MG63 (cell line): Measurements from ENCODE around the gene NHLH2. TPM values are rescaled to one million over a fixed set of nuclear protein-coding genes. Genes with fewer than 3 reads are reported as not detected.

ENCODE experiments used
- DNase-seq: peaks from one replicate; pipeline ENCODE4 v3.0.0-alpha.2; 2020
- H3K27me3 ChIP-seq: fragments of 250-450 bp; sonication (Bioruptor Pico); 2 replicates; pipeline ENCODE4 v1.5.1; 2020; ENCODE audit warnings: mild to moderate bottlenecking, moderate library complexity
- H3K36me3 ChIP-seq: fragments of 250-450 bp; sonication (Bioruptor Pico); 2 replicates; pipeline ENCODE4 v1.5.1; 2020; ENCODE audit warnings: mild to moderate bottlenecking, moderate library complexity
- H3K4me3 ChIP-seq: fragments of 250-450 bp; sonication (Bioruptor Pico); 2 replicates; pipeline ENCODE4 v1.5.1; 2020; ENCODE audit warnings: mild to moderate bottlenecking, moderate library complexity
- H3K9me3 ChIP-seq: fragments of 250-450 bp; sonication (Bioruptor Pico); 2 replicates; pipeline ENCODE4 v1.5.1; 2020; ENCODE audit warnings: mild to moderate bottlenecking, moderate library complexity
- total RNA-seq: library from RNA; depleted of rRNA; stranded (reverse); fragments of >200 nt; shearing (Covaris generic); gene quantifications from 2 replicates; pipeline ENCODE4 v1.2.3, GENCODE V29; 2014; ENCODE audit warnings: low replicate concordance

The NHLH2 gene
- total RNA-seq, 1 experiment from 2014 or later: not detected

GRCh38 chr1:115815694-115816093 lies 25.2 kb downstream of the NHLH2 start:
- H3K27me3 ChIP-seq: no peaks in the 10 kb centered on the region
- DNase-seq: no peak
- H3K36me3 ChIP-seq: no peaks in the 10 kb centered on the region
- H3K4me3 ChIP-seq: no peak overlapping the region
- no peaks in the 10 kb centered on the region for H3K9me3 ChIP-seq

- DNase-seq: peak; percentile 34
- H3K36me3 ChIP-seq: no peaks in the 10 kb centered on the region
- no peaks in the 10 kb centered on the region for H3K27me3 ChIP-seq
- H3K4me3 ChIP-seq: no peak overlapping the region
- H3K9me3 ChIP-seq: no peaks in the 10 kb centered on the region
These were observed 26.1 kb downstream of the NHLH2 start for GRCh38 chr1:115814685-115815398.

- no peaks in the 10 kb centered on the region for H3K27me3 ChIP-seq
- no peak overlapping the region for H3K4me3 ChIP-seq
- no peak for DNase-seq
- H3K36me3 ChIP-seq: no peaks in the 10 kb centered on the region
- H3K9me3 ChIP-seq: no peaks in the 10 kb centered on the region
These were observed 27.2 kb downstream of the NHLH2 start for GRCh38 chr1:115813727-115814126.

- Histone ChIP-seq H3K27me3 (no peaks in the 10 kb centered on the region), H3K36me3 (no peaks in the 10 kb centered on the region), H3K9me3 (no peaks in the 10 kb centered on the region), H3K4me3 (no peak overlapping the region)
- DNase-seq: no peak
These were observed 29.6 kb downstream of the NHLH2 start for GRCh38 chr1:115811140-115811828.

- Histone ChIP-seq H3K4me3 (no peak overlapping the region), H3K36me3 (no peaks in the 10 kb centered on the region), H3K9me3 (no peaks in the 10 kb centered on the region), H3K27me3 (no peaks in the 10 kb centered on the region)
- DNase-seq: no peak
These were observed 30.3 kb downstream of the NHLH2 start for GRCh38 chr1:115810609-115811008.

GRCh38 chr1:115809847-115810246 lies 31.1 kb downstream of the NHLH2 start:
- Histone ChIP-seq H3K4me3 (no peak overlapping the region), H3K36me3 (no peaks in the 10 kb centered on the region), H3K27me3 (no peaks in the 10 kb centered on the region), H3K9me3 (no peaks in the 10 kb centered on the region)
- no peak for DNase-seq

GRCh38 chr1:115809076-115809475 lies 31.9 kb downstream of the NHLH2 start:
- no peaks in the 10 kb centered on the region for H3K27me3 ChIP-seq
- H3K36me3 ChIP-seq: no peaks in the 10 kb centered on the region
- H3K4me3 ChIP-seq: no peak overlapping the region
- DNase-seq: no peak
- no peaks in the 10 kb centered on the region for H3K9me3 ChIP-seq

- peak; percentile 33 for DNase-seq
- Histone ChIP-seq H3K27me3 (no peaks in the 10 kb centered on the region), H3K9me3 (no peaks in the 10 kb centered on the region), H3K4me3 (no peak overlapping the region), H3K36me3 (no peaks in the 10 kb centered on the region)
These were observed 33.2 kb downstream of the NHLH2 start for GRCh38 chr1:115807723-115808122.

GRCh38 chr1:115805597-115805996 lies 35.3 kb downstream of the NHLH2 start:
- H3K4me3 ChIP-seq: no peak overlapping the region
- H3K36me3 ChIP-seq: no peaks in the 10 kb centered on the region
- no peak for DNase-seq
- no peaks in the 10 kb centered on the region for H3K9me3 ChIP-seq
- no peaks in the 10 kb centered on the region for H3K27me3 ChIP-seq

GRCh38 chr1:115802416-115802815 lies 38.5 kb downstream of the NHLH2 start:
- H3K4me3 ChIP-seq: no peak overlapping the region
- H3K9me3 ChIP-seq: no peaks in the 10 kb centered on the region
- no peaks in the 10 kb centered on the region for H3K36me3 ChIP-seq
- no peak for DNase-seq
- no peaks in the 10 kb centered on the region for H3K27me3 ChIP-seq

GRCh38 chr1:115797486-115797885 lies 43.4 kb downstream of the NHLH2 start:
- no peaks in the 10 kb centered on the region for H3K9me3 ChIP-seq
- no peak for DNase-seq

GRCh38 chr1:115796897-115797296 lies 44.0 kb downstream of the NHLH2 start:
- DNase-seq: no peak
- H3K4me3 ChIP-seq: no peak overlapping the region
- no peaks in the 10 kb centered on the region for H3K9me3 ChIP-seq
- H3K36me3 ChIP-seq: no peaks in the 10 kb centered on the region
- H3K27me3 ChIP-seq: no peaks in the 10 kb centered on the region; the same call in 1 of the 2 replicates

More at GRCh38 chr1:115797486-115797885, 43.4 kb downstream of the NHLH2 start:
- H3K27me3 ChIP-seq: no peaks in the 10 kb centered on the region; the same call in 1 of the 2 replicates
- no peak overlapping the region for H3K4me3 ChIP-seq
- H3K36me3 ChIP-seq: no peaks in the 10 kb centered on the region

- no peak overlapping the region for H3K4me3 ChIP-seq
- no peaks in the 10 kb centered on the region; the same call in 1 of the 2 replicates for H3K27me3 ChIP-seq
- H3K36me3 ChIP-seq: no peaks in the 10 kb centered on the region
- H3K9me3 ChIP-seq: no peaks in the 10 kb centered on the region
- no peak for DNase-seq
These were observed 44.9 kb downstream of the NHLH2 start for GRCh38 chr1:115796036-115796435.

GRCh38 chr1:115794976-115795639 lies 45.8 kb downstream of the NHLH2 start:
- H3K27me3 ChIP-seq: no peaks in the 10 kb centered on the region; the same call in 1 of the 2 replicates
- no peak overlapping the region for H3K4me3 ChIP-seq
- H3K36me3 ChIP-seq: no peaks in the 10 kb centered on the region
- no peak for DNase-seq
- H3K9me3 ChIP-seq: no peaks in the 10 kb centered on the region

- H3K9me3 ChIP-seq: no peaks in the 10 kb centered on the region
- H3K4me3 ChIP-seq: no peak overlapping the region
- DNase-seq: no peak
- H3K27me3 ChIP-seq: no peaks in the 10 kb centered on the region; the same call in 1 of the 2 replicates
- H3K36me3 ChIP-seq: no peaks in the 10 kb centered on the region
These were observed 47.8 kb downstream of the NHLH2 start for GRCh38 chr1:115793162-115793561.

GRCh38 chr1:115791816-115792215 lies 49.1 kb downstream of the NHLH2 start:
- peaks cover 4% of the 10 kb centered on the region; the same call in 1 of the 2 replicates for H3K9me3 ChIP-seq
- H3K27me3 ChIP-seq: no peaks in the 10 kb centered on the region; the same call in 1 of the 2 replicates
- no peak for DNase-seq
- no peaks in the 10 kb centered on the region for H3K36me3 ChIP-seq
- no peak overlapping the region for H3K4me3 ChIP-seq

GRCh38 chr1:115790846-115791245 lies 50.1 kb downstream of the NHLH2 start:
- Histone ChIP-seq H3K4me3 (no peak overlapping the region), H3K9me3 (peaks cover 4% of the 10 kb centered on the region; the same call in 1 of the 2 replicates), H3K27me3 (no peaks in the 10 kb centered on the region; the same call in 1 of the 2 replicates), H3K36me3 (no peaks in the 10 kb centered on the region)
- no peak for DNase-seq
